Superior temporal gyrus (tissue), 1 donor: Measurements from ENCODE around the gene CXCR5.

Experiments
- DNase-seq: peaks from one replicate; pipeline ENCODE4 v3.0.0-alpha.2; 2016; ENCODE audit errors: extremely low spot score

Gene CXCR5

GRCh38 chr11:118913411-118914125, 29.9 kb downstream of the CXCR5 start:
- DNase-seq = peak; percentile 45

DNA sequence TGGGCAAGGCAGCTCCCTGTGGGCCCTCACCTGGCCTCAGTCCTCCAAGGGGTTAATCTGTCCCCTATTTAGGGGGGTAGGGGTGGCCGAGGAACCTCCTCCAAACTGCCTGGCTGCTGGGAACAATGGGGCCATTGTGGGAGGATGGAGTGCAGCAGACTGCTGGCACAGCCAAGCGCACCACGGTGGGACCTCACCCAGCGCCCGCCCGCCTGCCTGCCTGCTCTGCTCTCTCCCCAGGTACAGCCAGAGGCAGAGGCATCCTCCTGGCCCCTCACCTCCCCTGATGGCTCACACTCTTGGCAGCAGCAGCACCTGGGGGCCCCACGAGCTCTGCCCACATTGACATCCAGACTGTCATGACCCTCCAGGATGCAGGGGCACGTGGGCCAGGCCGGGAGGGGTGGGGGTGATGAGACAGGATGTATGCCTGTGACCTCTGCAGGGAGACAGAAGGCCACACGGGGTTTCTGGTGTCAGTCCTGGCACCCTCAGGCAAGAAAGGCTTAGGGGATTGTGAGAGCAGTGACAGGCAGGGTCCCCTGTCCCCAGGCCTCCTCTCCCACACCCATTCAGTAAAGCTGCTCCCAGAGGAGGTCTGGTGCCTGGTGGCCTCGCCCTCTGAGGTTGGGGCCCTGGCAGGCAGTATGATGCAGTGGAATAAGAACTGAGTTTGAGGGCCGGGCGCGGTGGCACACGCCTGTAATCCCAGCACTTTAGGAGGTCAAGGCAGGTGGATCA, 30.7 kb downstream of the CXCR5 start:
- peak; percentile 64 for DNase-seq

GRCh38 chr11:118914987-118915386, 31.3 kb downstream of the CXCR5 start:
- DNase-seq = no peak

DNA sequence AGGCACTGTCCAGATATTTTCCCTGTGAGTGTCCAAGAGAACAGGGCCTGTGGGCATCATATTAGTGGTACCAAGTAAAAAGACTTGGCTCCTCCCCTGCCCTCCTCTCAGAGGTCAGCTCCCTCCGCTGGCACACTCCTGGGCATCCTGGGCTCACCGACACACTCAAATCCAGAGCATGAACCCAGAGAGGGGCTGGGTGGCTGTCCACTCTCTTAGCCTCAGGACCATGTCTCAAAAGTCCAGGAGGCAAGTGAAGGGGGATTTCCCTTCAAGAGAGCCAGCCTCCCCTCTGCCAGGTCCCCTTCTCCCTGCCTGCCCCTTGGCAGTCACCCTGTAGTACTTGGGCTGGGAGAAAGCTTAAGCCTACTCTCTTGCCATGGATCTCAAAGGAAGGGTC, 31.7 kb downstream of the CXCR5 start:
- DNase-seq = no peak

- DNase-seq = no peak
These were observed 32.5 kb downstream of the CXCR5 start for GRCh38 chr11:118915941-118916841.

DNA sequence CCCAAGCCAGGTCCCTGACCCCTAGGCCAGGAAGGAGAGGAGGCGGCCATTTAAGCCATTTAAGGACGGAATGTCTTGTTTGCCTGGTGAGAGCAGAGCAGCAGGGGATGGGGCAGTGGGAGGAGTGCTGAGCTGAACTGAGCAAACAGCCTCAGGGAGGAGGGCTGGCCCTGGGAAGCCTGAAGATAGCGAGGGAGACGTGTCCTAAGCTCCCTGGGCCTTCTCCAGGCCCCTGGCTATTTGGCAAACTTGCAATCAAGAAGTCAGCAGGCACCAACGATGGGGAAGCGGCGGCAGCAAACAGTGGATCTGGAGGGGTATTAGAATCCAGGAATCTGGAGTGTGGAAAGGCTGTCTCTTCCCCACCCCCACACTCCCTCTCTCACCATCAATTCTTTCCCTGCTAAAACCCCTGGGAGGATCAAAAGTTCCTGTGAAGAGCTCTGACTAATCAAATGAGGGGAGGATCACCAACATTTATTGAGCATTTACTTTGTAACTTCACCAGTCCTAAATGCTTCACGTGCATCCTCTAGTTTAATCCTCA, 33.2 kb downstream of the CXCR5 start:
- DNase-seq = no peak

GRCh38 chr11:118917481-118918127, 33.9 kb downstream of the CXCR5 start:
- no peak for DNase-seq

GRCh38 chr11:118918128-118918685, 34.5 kb downstream of the CXCR5 start:
- DNase-seq = no peak

DNA sequence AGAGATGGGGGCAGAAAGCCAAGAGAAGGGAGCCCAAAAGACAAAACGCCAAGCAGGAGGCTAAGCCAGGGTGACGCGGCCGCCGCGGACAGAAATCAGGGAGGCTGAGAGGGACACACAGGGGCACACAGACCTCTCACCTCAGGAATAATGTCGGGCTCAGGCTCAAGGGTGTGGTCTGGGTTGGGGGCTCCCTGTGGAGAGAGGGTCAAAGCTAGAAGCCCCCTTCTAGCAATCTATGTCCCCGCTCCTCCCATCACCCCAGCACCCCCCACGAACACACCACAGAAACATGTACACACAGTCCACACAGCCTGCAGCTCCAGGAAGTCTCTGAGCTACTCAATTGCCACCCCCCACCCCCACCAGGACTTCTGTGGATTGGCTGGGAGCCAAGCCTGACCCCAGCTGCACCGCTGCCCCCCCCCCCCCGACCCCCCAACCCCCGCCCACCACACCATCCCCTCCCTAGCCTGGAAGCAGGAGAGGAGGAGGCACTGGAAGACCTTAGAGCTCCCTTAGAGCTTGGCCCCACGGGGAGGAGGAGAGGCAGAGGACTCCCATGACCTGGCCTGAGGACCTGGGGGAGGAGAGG, 35.1 kb downstream of the CXCR5 start:
- no peak for DNase-seq

DNA sequence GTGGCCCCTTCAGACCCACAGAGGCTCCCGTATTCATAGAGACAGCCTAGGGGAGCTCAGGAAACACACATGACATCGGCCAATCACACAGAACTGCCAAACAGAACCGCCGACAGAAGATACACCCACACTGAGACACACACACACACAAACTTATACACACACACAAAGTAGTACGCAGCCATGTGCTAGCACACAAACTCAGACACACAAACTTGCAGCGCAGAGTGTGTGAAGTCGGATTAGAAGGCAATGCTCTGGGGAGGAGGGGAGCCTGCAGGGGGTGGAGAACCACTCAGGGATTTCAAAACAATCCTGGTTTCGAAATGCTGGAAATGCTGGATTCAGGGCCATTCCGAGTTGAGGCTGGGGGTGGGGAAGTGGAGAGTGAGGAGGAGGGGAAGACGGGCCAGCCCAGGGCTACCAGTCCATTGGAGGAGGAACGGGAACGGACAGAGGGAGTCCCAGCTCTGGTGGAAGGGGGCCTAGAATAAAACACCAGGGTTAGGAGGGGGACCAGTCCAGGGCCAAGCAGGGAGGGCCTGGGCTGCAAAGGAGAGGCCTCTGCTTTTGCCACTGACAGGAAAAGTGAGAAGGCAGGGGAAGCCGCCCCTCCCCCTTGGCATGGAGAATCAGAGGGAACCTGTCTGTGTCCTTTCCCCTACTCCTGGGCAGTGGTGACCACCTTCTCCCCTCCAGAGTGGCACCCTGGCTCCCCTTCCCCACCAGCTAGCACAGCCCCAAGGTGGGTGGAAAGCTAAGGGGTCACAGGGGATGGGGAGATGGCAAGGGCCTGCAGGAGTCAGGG, 37.6 kb downstream of the CXCR5 start:
- peak; percentile 11 for DNase-seq

DNA sequence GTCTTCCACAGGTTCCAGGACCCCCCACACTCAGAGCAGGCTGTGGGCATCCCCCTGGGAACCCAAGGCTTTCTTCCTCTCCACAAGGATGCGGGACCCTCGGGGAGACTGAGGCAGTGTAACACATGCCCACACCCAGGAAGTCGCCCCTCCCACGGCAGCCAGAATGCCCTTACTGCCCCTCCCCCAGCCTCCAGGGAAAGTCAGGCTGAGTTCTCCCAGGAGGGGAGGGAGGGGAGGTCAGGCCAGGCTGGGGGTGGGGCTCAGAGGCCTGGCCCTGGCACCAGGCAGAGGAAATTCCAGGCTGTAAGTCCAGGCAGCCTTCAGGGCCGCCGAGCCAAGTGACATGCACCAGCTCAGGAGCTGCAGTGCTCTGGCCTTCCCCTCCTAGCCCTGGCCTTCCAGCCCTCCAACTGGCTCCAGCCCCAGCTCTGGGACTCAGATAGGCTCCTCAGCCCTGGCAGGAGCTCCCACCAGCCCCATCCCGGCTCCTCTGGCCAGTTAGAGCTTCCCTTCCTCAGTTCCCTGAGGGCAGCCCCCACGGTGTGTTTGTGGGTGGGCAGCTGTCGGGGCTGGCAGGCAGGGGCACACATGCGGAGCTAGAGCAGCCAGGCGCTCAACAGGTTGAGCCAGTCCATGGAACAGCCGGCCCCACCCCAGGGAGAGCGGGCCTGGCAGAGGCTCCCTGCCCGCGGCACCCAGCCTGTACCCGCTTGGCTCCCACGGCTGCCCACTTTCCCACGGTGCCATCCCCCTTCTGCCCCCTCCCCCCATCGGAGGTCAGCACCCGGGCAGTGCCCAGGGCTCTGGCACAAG, 38.4 kb downstream of the CXCR5 start:
- peak; percentile 7 for DNase-seq

- peak; percentile 3 for DNase-seq
These were observed 39.3 kb downstream of the CXCR5 start for GRCh38 chr11:118922745-118923627.

DNA sequence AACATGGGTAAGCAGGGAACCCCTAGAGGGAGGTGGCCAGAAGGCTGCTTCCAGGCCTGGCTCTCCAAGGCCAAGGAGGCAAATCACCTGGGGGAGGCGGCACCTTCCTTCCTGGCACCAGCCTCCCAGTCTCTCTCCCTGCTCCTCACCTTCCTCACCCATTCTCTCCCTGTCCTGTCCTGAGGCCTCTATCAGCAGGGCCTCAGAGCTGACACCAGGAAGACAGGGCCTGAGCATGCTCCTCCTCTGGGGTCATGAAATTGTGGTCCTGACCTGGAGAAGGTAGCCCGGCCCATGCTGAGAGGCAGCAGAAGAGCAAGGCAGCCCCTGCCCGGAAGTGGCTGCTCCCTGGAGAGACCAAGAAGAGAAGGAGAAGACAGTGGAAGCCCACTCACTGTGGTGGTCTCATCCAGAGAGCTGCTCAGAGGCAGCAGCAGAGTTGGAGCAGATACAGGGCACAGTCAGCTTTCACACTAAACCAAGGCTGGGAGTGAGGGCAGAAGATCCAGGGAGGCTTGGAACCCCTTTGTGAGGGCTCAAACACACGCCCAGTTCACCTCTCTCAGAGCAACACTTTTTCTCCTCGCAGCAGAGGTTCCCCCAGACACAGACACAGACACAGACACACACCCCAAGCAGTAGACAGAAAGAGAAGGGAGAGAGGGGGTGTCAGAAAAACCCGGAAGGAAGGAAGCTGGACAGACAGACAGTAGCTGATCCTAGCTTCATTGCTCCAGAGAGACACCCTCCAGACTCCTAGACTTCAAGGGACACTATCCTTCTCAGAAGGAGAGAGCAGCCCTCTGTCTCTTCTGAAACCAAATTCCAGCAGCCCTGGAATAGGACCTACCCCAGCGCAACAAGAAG, 40.3 kb downstream of the CXCR5 start:
- DNase-seq = no peak

DNA sequence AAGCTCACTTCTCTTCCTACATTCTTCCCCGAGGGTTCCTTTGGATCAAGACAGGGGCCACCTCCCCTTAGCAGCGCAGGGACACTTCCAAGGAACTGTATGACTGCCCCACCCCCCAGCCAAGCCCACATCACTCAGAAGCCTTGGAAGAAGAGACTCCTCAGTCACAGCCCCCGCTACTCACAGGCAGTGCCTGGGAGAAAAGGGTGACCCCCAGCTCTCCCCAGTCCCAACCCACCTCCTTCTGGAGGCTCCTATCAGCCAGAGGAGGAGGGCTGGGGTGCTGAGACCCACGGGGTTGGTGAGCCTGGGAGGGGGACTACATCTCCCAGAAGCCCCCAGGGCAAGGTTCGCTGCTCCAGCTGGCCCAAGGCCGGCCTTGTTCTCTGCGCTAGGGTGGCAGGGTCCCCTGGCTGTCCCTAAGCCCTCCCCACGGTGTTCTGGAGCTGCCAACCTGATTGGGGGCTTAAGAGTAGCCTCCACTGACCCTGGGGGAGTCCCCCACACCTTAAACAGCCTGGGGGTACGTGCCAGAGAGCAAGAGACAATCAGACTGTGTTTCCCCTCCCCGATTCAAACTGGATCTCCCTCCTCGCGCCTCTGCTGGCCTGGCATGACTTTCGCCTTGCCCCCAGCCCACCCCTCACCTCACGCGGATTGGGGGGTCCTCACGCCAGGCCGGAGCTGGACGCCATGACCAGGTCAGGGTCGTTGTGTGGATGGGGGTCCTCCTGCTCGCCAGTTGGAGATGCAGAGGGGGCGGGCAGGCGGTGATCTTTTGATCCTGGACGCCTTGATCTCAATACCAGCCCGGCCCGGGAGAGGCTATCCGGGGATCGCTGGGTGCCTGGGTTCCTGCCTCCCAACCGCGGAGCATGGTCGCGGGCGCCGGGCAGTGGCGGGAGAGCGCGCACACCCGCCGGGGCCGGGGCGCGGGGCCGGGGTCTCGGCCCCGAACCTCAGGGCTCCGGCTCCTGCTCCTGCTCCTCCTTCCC, 41.2 kb downstream of the CXCR5 start:
- peak; percentile 67 for DNase-seq

GRCh38 chr11:118927554-118928100, 43.9 kb downstream of the CXCR5 start:
- DNase-seq = no peak
